Measurements from ENCODE around the gene SGIP1. TPM values are rescaled to one million over a fixed set of nuclear protein-coding genes. Genes with fewer than 3 reads are reported as not detected.
"Not testable (repeated sequence)": the region's sequence is repeated elsewhere in the genome, so short reads cannot be mapped to it uniquely, and the experiment has no call there.

Gene SGIP1
- total RNA-seq, 1 experiment from 2014 or later = 2.8 TPM

DNA sequence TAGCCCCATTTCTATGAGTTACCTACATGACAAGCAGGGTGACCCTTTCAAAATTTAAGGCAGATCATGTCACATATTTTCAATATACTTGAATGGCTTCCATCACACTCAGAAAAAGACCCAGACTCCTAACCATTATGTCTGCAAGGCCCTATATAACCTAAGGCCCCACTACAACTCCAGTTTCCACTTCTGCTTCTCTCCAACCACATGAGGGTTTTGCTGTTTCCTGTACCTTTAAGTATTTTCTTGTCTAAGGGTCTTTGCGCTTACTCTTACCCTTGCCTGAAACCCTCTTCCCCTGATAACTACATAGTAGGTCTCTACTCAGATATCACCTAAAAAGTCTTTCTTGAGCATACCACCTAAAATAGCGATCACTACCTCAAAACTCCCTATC, 46.1 kb downstream of the SGIP1 start:
- no peak overlapping the region for H3K27ac ChIP-seq
- H3K4me3 ChIP-seq = no peak overlapping the region
- H3K4me1 ChIP-seq (replicated peaks) = peaks cover 23% of the 10 kb centered on the region
- H3K36me3 ChIP-seq = no peaks in the 10 kb centered on the region
- DNase-seq (ENCODE audit: low read depth in 1 of 2, low spot score in 2 of 2) = no peak
- no peaks in the 10 kb centered on the region for H3K27me3 ChIP-seq (replicated peaks)
- H3K9me3 ChIP-seq (replicated peaks) = no peaks in the 10 kb centered on the region

DNA sequence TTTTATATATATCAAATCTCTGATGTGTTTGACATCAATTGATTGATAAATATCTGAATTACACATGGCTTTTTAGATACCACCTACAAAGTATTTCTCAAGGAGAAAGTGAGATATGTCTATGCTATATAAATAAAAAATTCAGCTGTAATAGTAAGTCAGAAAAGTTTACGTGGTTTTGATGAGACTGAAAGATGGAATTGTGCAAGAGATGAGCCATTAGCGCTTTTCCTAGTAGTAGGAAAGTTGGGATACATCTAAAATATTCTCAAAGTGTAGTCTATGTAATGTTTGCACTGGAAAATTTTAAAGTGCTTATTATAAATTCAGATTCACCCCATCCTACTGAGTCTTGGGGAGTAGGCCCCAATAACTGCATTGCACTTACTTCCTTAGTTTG, 49.1 kb downstream of the SGIP1 start:
- no peaks in the 10 kb centered on the region for H3K36me3 ChIP-seq
- peaks cover 5% of the 10 kb centered on the region; the same call in 1 of the 2 replicates for H3K4me1 ChIP-seq (replicated peaks)
- no peak for DNase-seq (ENCODE audit: low read depth in 1 of 2, low spot score in 2 of 2)
- H3K27ac ChIP-seq = no peak overlapping the region
- no peaks in the 10 kb centered on the region for H3K9me3 ChIP-seq (replicated peaks)
- no peak overlapping the region for H3K4me3 ChIP-seq
- no peaks in the 10 kb centered on the region for H3K27me3 ChIP-seq (replicated peaks)

DNA sequence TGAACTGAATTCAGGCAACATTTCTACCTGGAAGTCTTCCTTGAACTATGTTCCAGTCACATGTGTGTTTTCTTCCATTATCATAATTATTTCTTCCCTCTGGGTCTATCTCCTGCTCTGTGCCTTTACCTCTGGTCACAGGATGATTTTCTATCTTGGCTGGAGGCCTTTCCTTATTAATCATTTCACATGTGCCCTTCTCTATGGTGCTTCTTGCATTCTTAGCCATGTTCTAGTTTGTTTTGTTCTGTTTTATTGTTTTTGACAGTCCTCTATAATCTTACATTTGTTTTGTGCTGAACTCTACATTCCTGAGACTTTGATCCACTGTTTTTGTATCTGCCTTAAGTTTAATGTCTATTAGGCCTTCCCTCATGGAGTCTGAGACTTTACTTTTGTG, 51.0 kb downstream of the SGIP1 start:
- Histone ChIP-seq H3K27ac (no peak overlapping the region), H3K27me3 (replicated peaks) (no peaks in the 10 kb centered on the region), H3K4me1 (replicated peaks) (no peaks in the 10 kb centered on the region; the same call in 1 of the 2 replicates), H3K36me3 (no peaks in the 10 kb centered on the region), H3K9me3 (replicated peaks) (no peaks in the 10 kb centered on the region), H3K4me3 (no peak overlapping the region)
- no peak for DNase-seq (ENCODE audit: low read depth in 1 of 2, low spot score in 2 of 2)

DNA sequence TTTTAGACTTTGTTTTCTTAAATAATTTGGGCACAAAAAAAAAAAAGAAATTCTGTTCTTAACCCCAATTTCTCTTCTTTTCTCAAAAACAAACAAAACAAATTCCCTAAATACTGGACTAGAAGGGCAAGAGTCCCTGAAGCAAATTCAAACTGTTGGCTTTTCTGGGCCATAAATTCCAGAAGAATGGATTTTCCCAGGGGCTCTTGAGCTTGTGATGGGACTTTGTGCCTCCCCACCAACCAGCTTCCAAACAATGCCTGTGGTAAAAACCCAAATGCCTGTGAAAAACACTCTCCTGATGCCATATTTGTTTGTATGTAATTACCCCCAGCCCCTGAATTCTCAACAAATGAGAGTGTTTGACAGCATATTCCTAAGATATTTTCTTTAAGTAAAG, 55.4 kb downstream of the SGIP1 start:
- Histone ChIP-seq H3K9me3 (replicated peaks) (no peaks in the 10 kb centered on the region), H3K27me3 (replicated peaks) (no peaks in the 10 kb centered on the region), H3K4me1 (replicated peaks) (no peaks in the 10 kb centered on the region; the same call in 1 of the 2 replicates), H3K4me3 (no peak overlapping the region), H3K27ac (no peak overlapping the region), H3K36me3 (peaks cover 2% of the 10 kb centered on the region; the same call in 1 of the 2 replicates)
- DNase-seq (ENCODE audit: low read depth in 1 of 2, low spot score in 2 of 2) = no peak

DNA sequence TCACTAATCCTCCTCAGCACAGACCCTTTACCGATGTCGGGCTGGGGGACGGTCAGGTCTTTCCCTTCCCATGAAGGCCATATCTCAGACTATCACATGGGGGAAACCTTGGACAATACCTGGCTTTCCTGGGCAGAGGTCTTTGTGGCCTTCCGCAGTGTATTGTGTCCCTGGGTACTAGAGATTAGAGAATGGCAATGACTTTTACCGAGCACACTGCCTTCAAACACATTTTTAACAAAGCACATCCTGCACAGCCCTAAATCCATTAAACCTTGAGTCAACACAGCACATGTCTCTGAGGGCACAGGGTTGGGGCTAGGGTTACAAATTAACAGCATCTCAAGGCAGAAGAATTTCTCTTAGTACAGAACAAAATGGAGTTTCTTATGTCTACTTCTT, 58.2 kb downstream of the SGIP1 start:
- DNase-seq (ENCODE audit: low read depth in 1 of 2, low spot score in 2 of 2); H3K4me3 ChIP-seq; H3K9me3 ChIP-seq (replicated peaks); H3K4me1 ChIP-seq (replicated peaks); H3K27me3 ChIP-seq (replicated peaks); H3K36me3 ChIP-seq; H3K27ac ChIP-seq: not testable (repeated sequence)

DNA sequence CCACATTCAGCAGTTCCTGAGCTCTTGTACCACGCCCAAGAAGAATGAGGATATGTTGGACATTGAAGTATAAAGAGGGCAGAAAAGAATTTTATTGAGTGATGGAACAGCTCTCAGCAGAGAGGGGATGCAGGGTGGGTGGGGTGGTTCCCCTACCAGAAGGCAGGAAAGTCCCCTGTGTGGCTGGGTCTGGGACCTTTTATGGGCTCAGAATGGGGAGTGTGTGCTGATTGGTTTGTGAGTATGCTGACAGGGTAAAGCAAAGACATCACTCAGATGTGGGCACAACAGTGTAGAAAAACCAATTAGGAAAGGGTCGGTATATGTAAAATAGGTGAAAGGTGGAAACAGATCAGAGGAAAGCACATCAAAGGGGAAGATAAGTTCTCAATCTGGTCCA, 62.2 kb downstream of the SGIP1 start:
- no peak overlapping the region for H3K4me3 ChIP-seq
- no peak for DNase-seq (ENCODE audit: low read depth in 1 of 2, low spot score in 2 of 2)
- no peaks in the 10 kb centered on the region for H3K9me3 ChIP-seq (replicated peaks)
- no peaks in the 10 kb centered on the region for H3K36me3 ChIP-seq
- peaks cover 19% of the 10 kb centered on the region for H3K4me1 ChIP-seq (replicated peaks)
- H3K27me3 ChIP-seq (replicated peaks) = no peaks in the 10 kb centered on the region
- no peak overlapping the region for H3K27ac ChIP-seq

DNA sequence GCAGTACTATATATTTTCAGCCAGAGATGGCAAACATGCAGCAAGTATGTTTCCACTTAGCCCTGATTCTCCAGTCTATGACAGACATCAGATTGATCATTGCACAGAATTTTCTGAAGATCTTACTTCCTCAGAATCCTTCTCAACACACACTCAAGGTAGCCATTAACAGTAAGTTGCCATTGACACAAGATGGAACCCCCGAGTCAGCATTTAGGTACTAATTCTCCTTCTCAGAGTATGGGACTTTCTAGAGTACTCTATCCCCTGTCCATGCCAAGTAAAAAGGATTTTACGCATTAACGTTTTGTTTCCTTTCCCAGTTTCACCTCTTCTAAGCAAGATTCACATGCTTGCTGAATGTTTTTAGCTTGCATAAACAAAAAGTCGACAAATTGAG, 63.5 kb downstream of the SGIP1 start:
- no peak for DNase-seq (ENCODE audit: low read depth in 1 of 2, low spot score in 2 of 2)
- Histone ChIP-seq H3K4me1 (replicated peaks) (peaks cover 19% of the 10 kb centered on the region), H3K27me3 (replicated peaks) (no peaks in the 10 kb centered on the region), H3K4me3 (no peak overlapping the region), H3K27ac (no peak overlapping the region), H3K9me3 (replicated peaks) (no peaks in the 10 kb centered on the region), H3K36me3 (no peaks in the 10 kb centered on the region)

DNA sequence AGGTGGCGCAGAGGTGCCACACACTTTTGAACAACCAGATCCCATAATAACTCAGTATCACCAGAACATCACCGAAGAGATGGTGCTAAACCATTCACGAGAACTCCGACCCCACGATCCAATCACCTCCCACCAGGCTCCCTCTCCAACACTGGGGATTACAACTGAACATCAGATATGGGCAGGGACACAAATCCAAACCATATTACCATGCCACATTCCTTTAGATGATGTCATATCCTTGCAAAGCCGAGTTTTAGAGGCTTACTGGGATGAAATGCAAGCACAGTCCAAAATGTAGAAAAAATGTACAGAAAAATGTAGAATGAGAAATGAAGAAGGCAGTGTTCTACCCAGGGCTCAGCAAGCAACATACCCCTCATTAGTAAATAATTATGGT, 64.7 kb downstream of the SGIP1 start:
- Histone ChIP-seq H3K27me3 (replicated peaks) (no peaks in the 10 kb centered on the region), H3K36me3 (no peaks in the 10 kb centered on the region), H3K4me1 (replicated peaks) (peaks cover 19% of the 10 kb centered on the region), H3K9me3 (replicated peaks) (no peaks in the 10 kb centered on the region), H3K4me3 (no peak overlapping the region), H3K27ac (peak overlapping the region; percentile 54)
- DNase-seq (ENCODE audit: low read depth in 1 of 2, low spot score in 2 of 2) = peak; percentile 53 to 71

DNA sequence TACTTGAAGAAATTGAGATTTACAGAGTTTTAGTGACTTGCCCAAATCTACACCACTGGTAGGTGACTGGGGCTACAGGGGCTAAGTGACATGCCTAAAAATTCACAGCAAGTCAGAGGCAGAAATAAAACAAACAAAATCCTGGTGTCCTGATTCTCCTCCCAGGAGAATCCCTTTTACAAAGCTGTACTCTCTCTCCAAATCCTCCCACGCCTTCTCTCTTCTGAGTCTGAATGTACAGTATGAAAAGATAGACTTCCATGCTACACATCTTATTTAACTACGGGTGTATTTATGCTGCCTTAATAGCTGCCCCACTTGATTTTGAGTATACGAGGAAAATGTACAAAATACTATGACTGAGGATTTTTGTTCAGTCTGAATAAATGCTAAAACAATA, 65.4 kb downstream of the SGIP1 start:
- no peak overlapping the region for H3K4me3 ChIP-seq
- H3K36me3 ChIP-seq = no peaks in the 10 kb centered on the region
- no peaks in the 10 kb centered on the region for H3K9me3 ChIP-seq (replicated peaks)
- peaks cover 19% of the 10 kb centered on the region for H3K4me1 ChIP-seq (replicated peaks)
- H3K27ac ChIP-seq = peak overlapping the region; percentile 54
- peak in 1 of 2 experiments; percentile 29 for DNase-seq (ENCODE audit: low read depth in 1 of 2, low spot score in 2 of 2)
- no peaks in the 10 kb centered on the region for H3K27me3 ChIP-seq (replicated peaks)

DNA sequence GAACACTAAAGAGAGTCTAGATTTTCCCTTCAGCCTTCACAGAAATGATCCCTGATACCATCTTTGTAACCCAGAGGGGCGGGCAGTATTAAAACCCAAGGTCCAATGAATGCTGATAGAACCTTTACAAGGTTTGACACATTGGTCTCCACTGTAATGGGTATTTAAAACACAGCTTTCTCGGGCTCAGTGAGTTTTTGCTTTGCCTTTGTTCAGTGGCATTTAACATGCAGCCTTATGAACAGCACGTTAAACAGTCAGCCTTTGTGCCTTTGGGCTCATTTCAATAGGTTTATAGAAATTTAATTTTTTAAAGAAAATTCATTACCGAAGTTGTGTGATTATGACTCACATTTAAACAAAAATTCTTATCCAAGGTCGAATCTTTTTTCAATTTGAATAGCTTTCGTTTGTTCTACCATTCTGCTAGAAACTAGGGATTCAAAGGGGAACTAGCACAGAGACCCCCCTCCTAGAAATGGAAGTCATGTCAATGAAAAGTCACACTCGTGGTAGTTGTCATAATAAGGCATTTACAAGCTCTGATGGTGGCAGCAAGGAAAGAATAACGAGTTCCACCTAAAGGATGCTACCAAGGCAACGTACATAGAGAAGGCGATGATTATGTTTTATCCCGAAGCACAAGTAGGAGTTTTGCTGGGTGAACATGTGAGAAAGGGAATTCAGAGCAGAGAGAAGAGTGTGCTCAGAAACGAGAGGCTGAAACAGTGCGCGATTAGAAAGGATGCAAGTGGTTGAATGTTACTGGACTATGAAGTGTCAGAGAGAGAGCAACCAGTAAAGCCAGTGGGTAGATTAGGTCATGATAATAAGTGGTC, 66.2 kb downstream of the SGIP1 start:
- peak overlapping the region; percentile 54 for H3K27ac ChIP-seq

DNA sequence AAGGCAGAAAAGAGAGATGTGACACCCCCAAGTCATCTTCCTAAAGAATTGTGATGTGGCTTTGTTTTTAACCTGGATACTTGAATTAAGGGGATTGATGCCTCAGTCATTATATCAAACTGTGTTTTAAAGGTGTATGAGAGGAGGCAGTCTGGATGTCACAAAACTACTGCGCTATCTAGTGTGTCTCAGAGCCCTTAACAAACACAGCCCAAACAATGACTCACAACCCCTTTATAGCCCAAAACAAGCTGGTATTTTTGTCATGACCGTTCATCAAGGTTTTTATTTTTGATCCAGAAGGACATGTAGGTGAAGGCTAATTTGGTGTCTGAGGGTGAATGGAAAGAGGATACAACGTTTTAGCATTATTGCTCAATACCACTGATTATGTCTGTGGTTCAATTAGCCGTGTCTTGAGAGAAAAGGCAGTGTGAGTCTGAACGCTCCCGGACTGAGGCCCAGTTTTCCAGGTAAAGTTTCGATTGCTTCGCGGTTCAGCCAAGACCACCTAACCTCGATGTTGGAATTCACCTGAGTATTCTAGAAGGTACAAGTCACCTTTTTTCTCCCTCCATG, 71.6 kb downstream of the SGIP1 start:
- Histone ChIP-seq H3K4me1 (replicated peaks) (peaks cover 4% of the 10 kb centered on the region; the same call in 1 of the 2 replicates), H3K36me3 (no peaks in the 10 kb centered on the region), H3K4me3 (no peak overlapping the region), H3K27me3 (replicated peaks) (no peaks in the 10 kb centered on the region), H3K9me3 (replicated peaks) (no peaks in the 10 kb centered on the region), H3K27ac (no peak overlapping the region)
- no peak for DNase-seq (ENCODE audit: low read depth in 1 of 2, low spot score in 2 of 2)

More for the DNA sequence above, 66.2 kb downstream of the SGIP1 start:
- no peaks in the 10 kb centered on the region for H3K27me3 ChIP-seq (replicated peaks)
- no peaks in the 10 kb centered on the region for H3K9me3 ChIP-seq (replicated peaks)
- H3K36me3 ChIP-seq = no peaks in the 10 kb centered on the region
- DNase-seq (ENCODE audit: low read depth in 1 of 2, low spot score in 2 of 2) = no peak
- peaks cover 19% of the 10 kb centered on the region for H3K4me1 ChIP-seq (replicated peaks)
- H3K4me3 ChIP-seq = no peak overlapping the region

DNA sequence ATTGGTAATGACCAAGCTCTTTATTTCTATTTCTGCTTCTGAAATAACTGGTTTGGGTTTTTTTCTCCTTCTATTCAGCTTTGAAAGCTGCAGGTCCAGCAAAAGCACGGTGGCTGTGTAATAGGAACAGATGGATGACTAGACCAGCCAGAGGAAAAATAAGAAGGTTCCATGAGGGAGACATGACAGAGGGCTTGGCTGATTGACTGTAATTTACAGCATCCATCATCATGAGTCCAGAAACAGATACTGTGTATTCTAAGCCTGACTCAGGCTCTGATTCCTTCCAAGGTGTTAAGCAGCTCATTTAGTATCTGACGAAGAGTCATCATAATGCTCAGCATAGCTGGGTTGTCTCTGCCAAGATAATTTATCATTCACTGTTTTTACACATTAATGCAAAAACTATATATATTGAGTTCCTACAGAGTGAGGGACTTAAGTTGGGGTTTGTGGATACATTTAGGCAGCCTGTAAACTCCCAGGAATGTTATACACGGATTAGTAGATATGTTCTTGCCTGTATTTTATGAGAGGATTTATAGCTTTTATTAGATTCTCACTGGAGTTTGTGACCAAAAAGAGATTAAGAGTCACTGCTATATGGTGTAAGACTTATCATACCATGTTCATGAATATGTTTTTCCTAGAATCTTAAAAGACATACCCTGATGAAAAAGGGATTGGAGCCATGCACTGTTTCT, 72.6 kb downstream of the SGIP1 start:
- H3K27ac ChIP-seq = no peak overlapping the region
- H3K4me3 ChIP-seq = no peak overlapping the region
- no peak for DNase-seq (ENCODE audit: low read depth in 1 of 2, low spot score in 2 of 2)

DNA sequence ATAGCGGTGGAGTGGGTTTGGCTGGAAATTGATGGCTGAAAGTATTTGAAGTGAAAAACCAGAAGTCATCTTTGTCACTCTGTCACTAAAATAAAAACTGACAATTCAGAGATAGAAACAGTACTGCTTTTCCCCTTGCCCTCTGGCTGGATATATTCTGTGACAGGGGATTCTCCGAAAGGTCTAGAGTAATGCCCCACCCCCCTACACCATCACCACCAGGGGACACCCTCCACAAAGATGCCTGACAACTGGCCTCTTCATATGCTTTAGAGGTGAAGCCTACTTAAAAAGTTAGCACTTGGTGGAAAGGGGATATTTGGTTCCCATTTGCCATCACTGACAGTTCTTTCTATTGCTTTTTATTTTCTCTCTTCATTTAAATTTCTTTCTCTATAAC, 73.5 kb downstream of the SGIP1 start:
- Histone ChIP-seq H3K4me3 (no peak overlapping the region), H3K27me3 (replicated peaks) (no peaks in the 10 kb centered on the region), H3K27ac (no peak overlapping the region), H3K9me3 (replicated peaks) (no peaks in the 10 kb centered on the region), H3K36me3 (no peaks in the 10 kb centered on the region), H3K4me1 (replicated peaks) (peaks cover 4% of the 10 kb centered on the region; the same call in 1 of the 2 replicates)
- DNase-seq (ENCODE audit: low read depth in 1 of 2, low spot score in 2 of 2) = no peak

More for the DNA sequence above, 72.6 kb downstream of the SGIP1 start:
- Histone ChIP-seq H3K36me3 (no peaks in the 10 kb centered on the region), H3K4me1 (replicated peaks) (peaks cover 4% of the 10 kb centered on the region; the same call in 1 of the 2 replicates), H3K9me3 (replicated peaks) (no peaks in the 10 kb centered on the region), H3K27me3 (replicated peaks) (no peaks in the 10 kb centered on the region)

DNA sequence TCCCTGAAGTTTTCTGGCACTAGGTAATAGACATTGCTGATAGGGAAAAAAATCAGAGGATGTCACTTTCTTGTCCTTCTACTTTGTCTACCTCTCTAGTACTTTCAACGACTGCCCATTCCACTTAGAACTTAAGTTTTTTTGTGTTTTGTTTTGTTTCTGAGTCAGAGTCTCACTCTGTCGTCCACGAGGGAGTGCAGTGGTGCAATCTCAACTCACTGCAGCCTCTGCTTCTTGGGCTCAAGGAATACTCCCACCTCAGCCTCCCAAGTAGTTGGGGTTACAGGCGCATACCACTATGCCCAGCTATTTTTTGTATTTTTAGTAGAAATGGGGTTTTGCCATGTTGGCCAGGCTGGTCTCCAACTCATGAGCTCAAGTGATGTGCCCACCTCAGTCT, 79.2 kb downstream of the SGIP1 start:
- no peak for DNase-seq (ENCODE audit: low read depth in 1 of 2, low spot score in 2 of 2)
- no peaks in the 10 kb centered on the region for H3K9me3 ChIP-seq (replicated peaks)
- no peaks in the 10 kb centered on the region for H3K36me3 ChIP-seq
- H3K27me3 ChIP-seq (replicated peaks) = no peaks in the 10 kb centered on the region
- H3K4me1 ChIP-seq (replicated peaks) = no peaks in the 10 kb centered on the region
- no peak overlapping the region for H3K27ac ChIP-seq
- H3K4me3 ChIP-seq = no peak overlapping the region
